SK-N-MC (cell line): ENCODE measurements around the gene TM9SF1.

Experiments
- EZH2 ChIP-seq: fragments of 200-600 bp; sonication (generic); IDR thresholded peaks from one replicate; pipeline ENCODE4 v1.6.1; 2017; ENCODE audit warnings: antibody characterized with exemption
- FOXP2 ChIP-seq: optimal IDR thresholded peaks from 2 replicates; pipeline ENCODE3; 2011; ENCODE audit warnings: mild to moderate bottlenecking, moderate library complexity; ENCODE audit not compliant: insufficient read depth; ENCODE audit errors: extremely low read length, control extremely low read depth
- POLR2AphosphoS5 ChIP-seq: IDR thresholded peaks from 2 replicates; pipeline ENCODE4 v1.6.1; 2012; ENCODE audit warnings: mild to moderate bottlenecking, low read depth, low read length, borderline replicate concordance

DNA sequence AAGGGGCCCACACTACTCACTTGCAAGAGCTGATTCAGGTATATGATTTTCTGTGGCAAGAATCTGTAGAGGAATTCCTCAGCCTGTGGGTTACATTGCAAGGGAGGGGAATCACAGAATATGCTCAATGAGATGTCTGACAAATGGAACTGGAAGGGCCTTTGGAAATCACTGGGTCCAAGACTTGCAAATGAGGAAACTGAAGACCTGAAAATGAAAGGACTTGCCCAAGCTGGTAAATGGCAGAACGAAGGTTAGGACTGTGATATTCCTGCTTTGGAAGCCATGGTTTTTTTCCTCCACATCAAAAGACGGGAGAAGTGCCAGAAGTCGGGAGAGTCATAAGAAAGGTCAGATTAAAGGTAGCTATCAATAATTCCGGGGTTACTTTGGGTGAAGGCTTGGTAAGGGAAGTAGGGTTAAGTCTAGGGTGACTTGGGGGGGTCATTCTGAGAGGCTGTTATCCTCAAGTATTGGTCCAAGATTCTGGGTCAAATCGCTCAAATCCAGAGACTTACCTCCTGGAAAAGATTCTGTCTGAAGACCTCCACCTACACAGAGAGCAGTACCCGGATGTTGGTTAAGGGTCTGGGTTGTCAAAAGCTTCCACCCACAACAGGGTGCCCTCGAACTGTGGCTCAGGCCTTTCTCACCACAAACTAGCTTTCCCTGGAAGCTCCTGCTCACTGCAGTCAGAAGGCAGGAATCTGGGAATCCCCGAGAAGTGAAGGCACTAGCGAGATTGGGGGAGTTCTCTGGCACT, 49.4 kb downstream of the TM9SF1 start:
- TF ChIP-seq EZH2 = no peak
- TF ChIP-seq POLR2AphosphoS5 = no peak
- no peak for TF ChIP-seq FOXP2
